GM10266 (cell line): ENCODE data around the gene PPP4C.
A peak's percentile ranks its signal among the peaks of the same experiment; 100 is the strongest.

Experiments
- DNase-seq: peaks from one replicate; pipeline ENCODE4 v3.0.0; 2012; ENCODE audit errors: extremely low spot score
- CTCF ChIP-seq: IDR thresholded peaks from 2 replicates; pipeline ENCODE4 v1.5.1; 2012; ENCODE audit warnings: mild to moderate bottlenecking, low read depth; ENCODE audit not compliant: control insufficient read depth, insufficient read depth; ENCODE audit errors: missing control alignments

PPP4C gene

GRCh38 chr16:30116291-30117207 is 40.8 kb downstream of the PPP4C start:
- no peak for TF ChIP-seq CTCF
- no peak for DNase-seq

- no peak for TF ChIP-seq CTCF
- no peak for DNase-seq
These were observed 42.0 kb downstream of the PPP4C start for GRCh38 chr16:30117768-30118167.

GRCh38 chr16:30119428-30119827 is 43.6 kb downstream of the PPP4C start:
- no peak for TF ChIP-seq CTCF
- DNase-seq, result no peak

GRCh38 chr16:30120340-30121105 is 44.7 kb downstream of the PPP4C start:
- TF ChIP-seq CTCF, result no peak
- DNase-seq, result no peak

- TF ChIP-seq CTCF, result no peak
These were observed 46.2 kb downstream of the PPP4C start for GRCh38 chr16:30121741-30122571.

GRCh38 chr16:30122604-30123160 is 46.9 kb downstream of the PPP4C start:
- TF ChIP-seq CTCF, result no peak
- peak; percentile 43 for DNase-seq

More at GRCh38 chr16:30121741-30122571, 46.2 kb downstream of the PPP4C start:
- DNase-seq, result no peak
